Testis (tissue), 2 donors: Measurements from ENCODE around the gene NDRG3.

Experiments used
- CTCF ChIP-seq, 3 experiments: fragments of 450-650 bp in 2 of 3; fragments of 200-600 bp in 1 of 3; sonication (generic) in 1 of 3; IDR thresholded peaks; one replicate each; pipeline ENCODE4 v1.5.1; 2016 to 2019; ENCODE audit warnings: antibody characterized with exemption in 3 of 3, mild to moderate bottlenecking in 2 of 3, moderate library complexity in 1 of 3
- POLR2A ChIP-seq: fragments of 450-650 bp; IDR thresholded peaks from one replicate; pipeline ENCODE4 v1.6.1; 2017; ENCODE audit warnings: antibody characterized with exemption, mild to moderate bottlenecking, moderate library complexity

GRCh38 chr20:36644706-36645095 lies 101.2 kb downstream of the NDRG3 start:
- TF ChIP-seq CTCF (IDR thresholded peaks at IDR 0.05): no peak
- TF ChIP-seq POLR2A: no peak
